K562 (cell line): ENCODE data around the gene IL1RL2. TPM values are rescaled to one million over a fixed set of nuclear protein-coding genes. Genes with fewer than 3 reads are reported as not detected.
A peak's percentile ranks its signal among the peaks of the same experiment; 100 is the strongest.

Experiments used
- ATAC-seq: fragments of 200-7000 bp; cut with Tn5 transposase; 3 replicates; pipeline ENCODE4 v1.9.1; 2020; ENCODE audit warnings: moderate library complexity
- BruUV-seq: library from RNA; stranded (reverse); fragments of 400-500 nt; replicated peaks from 2 replicates; lab custom pipeline; 2021; lab: Mats Ljungman, UMichigan
- CTCF ChIA-PET: fragments of 300-600 bp; formaldehyde crosslinking; extraction: SDS; loops from one replicate; lab custom pipeline; 2021; ENCODE audit warnings: low intra/inter-chr PET ratio; lab: Yijun Ruan, JAX
- POLR2A ChIA-PET: fragments of 300-600, 350-650 bp; sonication (Branson Sonifier 250); formaldehyde crosslinking; extraction: SDS; loops from one replicate; lab custom pipeline; 2021; ENCODE audit warnings: antibody characterized with exemption, inconsistent platforms; lab: Yijun Ruan, JAX
- DNase-seq, 4 experiments: peaks; one replicate each; pipeline versions ENCODE4 v3.0.0 to v3.0.0-alpha.2; 2011 to 2018; ENCODE audit warnings: low spot score in 3 of 4, mixed read lengths in 3 of 4; ENCODE audit errors: extremely low read depth in 1 of 4
- FAIRE-seq: peaks from 2 replicates; lab custom pipeline; 2011; peaks lifted over from hg19 to GRCh38; lab: Jason Lieb, UNC
- H2AFZ ChIP-seq: 2 replicates; pipeline ENCODE4 v1.6.0; 2011; ENCODE audit warnings: low read depth, low read length, control low read depth, inconsistent platforms
- H3K27ac ChIP-seq: fragments of 200-600 bp; 3 replicates; pipeline ENCODE4 v1.8.0; 2011; ENCODE audit warnings: low read depth, mild to moderate bottlenecking, control low read depth, inconsistent platforms, low read length, moderate library complexity, mixed read lengths; ENCODE audit errors: extremely low read depth
- H3K27me3 ChIP-seq, 2 experiments: fragments of 300-600 bp in 1 of 2; 2 replicates in 1 of 2; 3 replicates in 1 of 2; pipeline versions ENCODE4 v1.6.0 to v1.8.0; 2011; ENCODE audit warnings: inconsistent platforms in 2 of 2, low read length in 2 of 2, mild to moderate bottlenecking in 1 of 2, mixed read lengths in 1 of 2, moderate library complexity in 1 of 2; ENCODE audit not compliant: control insufficient read depth in 2 of 2, insufficient read depth in 2 of 2
- H3K36me3 ChIP-seq: fragments of 300-600 bp; 3 replicates; pipeline ENCODE4 v1.8.0; 2011; ENCODE audit warnings: mild to moderate bottlenecking, low read length, inconsistent platforms; ENCODE audit not compliant: control insufficient read depth, insufficient read depth
- H3K4me1 ChIP-seq, 2 experiments: fragments of 200-600 bp in 1 of 2; replicated peaks in 1 of 2; 2 replicates in 1 of 2; 3 replicates in 1 of 2; pipeline versions ENCODE4 v1.5.1 to v1.8.0; 2011; ENCODE audit warnings: inconsistent platforms in 2 of 2, low read length in 2 of 2, mild to moderate bottlenecking in 1 of 2, mixed read lengths in 1 of 2, moderate library complexity in 1 of 2; ENCODE audit not compliant: control insufficient read depth in 2 of 2, insufficient read depth in 2 of 2
- H3K4me2 ChIP-seq: 2 replicates; pipeline ENCODE4 v1.6.1; 2011; ENCODE audit warnings: low read length, control low read depth, inconsistent platforms, mixed read lengths; ENCODE audit not compliant: insufficient read depth
- H3K4me3 ChIP-seq: fragments of 200-600 bp; sonication (generic), shearing (Covaris generic); 2 replicates; pipeline ENCODE4 v1.5.1; 2016; ENCODE audit warnings: control low read depth, inconsistent platforms
- H3K79me2 ChIP-seq: fragments of 200-600 bp; 3 replicates; pipeline ENCODE4 v1.8.0; 2011; ENCODE audit warnings: low read length, inconsistent platforms; ENCODE audit not compliant: control insufficient read depth, insufficient read depth
- H3K9ac ChIP-seq, 2 experiments: 2 replicates each; pipeline versions ENCODE4 v1.6.0 to v1.6.1; 2011; ENCODE audit warnings: low read depth in 2 of 2, low read length in 2 of 2, control low read depth in 1 of 2, inconsistent platforms in 1 of 2, mild to moderate bottlenecking in 1 of 2, mixed read lengths in 1 of 2; ENCODE audit not compliant: insufficient read depth in 1 of 2
- H3K9me1 ChIP-seq: one replicate; pipeline ENCODE4 v1.6.0; 2011; ENCODE audit warnings: inconsistent platforms, mild to moderate bottlenecking, low read length, moderate library complexity; ENCODE audit not compliant: control insufficient read depth, insufficient read depth
- H3K9me3 ChIP-seq: replicated peaks from 2 replicates; pipeline ENCODE4 v1.5.1; 2011; ENCODE audit warnings: low read depth, low read length, inconsistent platforms; ENCODE audit not compliant: control insufficient read depth, insufficient read depth
- H4K20me1 ChIP-seq: replicated peaks from 2 replicates; pipeline ENCODE4 v1.6.1; 2011; ENCODE audit warnings: low read length, inconsistent platforms, mixed read lengths; ENCODE audit not compliant: control insufficient read depth, insufficient read depth
- E2F5 ChIP-seq: sonication (generic); formaldehyde crosslinking; IDR thresholded peaks from 2 replicates; pipeline ENCODE4 v1.8.0; 2022; ENCODE audit warnings: mild to moderate bottlenecking, missing genetic modification reagents
- NFIC ChIP-seq: fragments of 450-650 bp; IDR thresholded peaks from 2 replicates; pipeline ENCODE4 v1.6.1; 2017; ENCODE audit warnings: mild to moderate bottlenecking, inconsistent platforms
- NONO ChIP-seq, 2 experiments: fragments of 200-400 bp in 1 of 2; fragments of 450-650 bp in 1 of 2; formaldehyde crosslinking in 1 of 2; IDR thresholded peaks; 2 replicates each; pipeline ENCODE4 v1.6.1; 2017; ENCODE audit warnings: low read depth in 2 of 2, mild to moderate bottlenecking in 2 of 2, moderate library complexity in 2 of 2, low read length in 1 of 2
- NR4A1 ChIP-seq, 2 experiments: fragments of 250-450 bp in 1 of 2; fragments of 450-650 bp in 1 of 2; sonication (Bioruptor Pico) in 1 of 2; IDR thresholded peaks; 2 replicates each; pipeline versions ENCODE4 v1.4.0 to v1.6.1; 2016 to 2020; ENCODE audit warnings: mild to moderate bottlenecking in 2 of 2, missing compliant biosample characterization in 1 of 2, missing genetic modification characterization in 1 of 2, moderate library complexity in 1 of 2
- TAF9B ChIP-seq: fragments of 450-650 bp; IDR thresholded peaks from 2 replicates; pipeline ENCODE4 v1.6.1; 2018; ENCODE audit warnings: mild to moderate bottlenecking; ENCODE audit not compliant: partially characterized antibody
- ZBTB33 ChIP-seq: sonication (generic); formaldehyde crosslinking; IDR thresholded peaks from 2 replicates; pipeline ENCODE4 v1.8.1; 2023; ENCODE audit warnings: mild to moderate bottlenecking, missing genetic modification reagents
- ZKSCAN8 ChIP-seq: fragments of 200-800 bp; sonication (Bioruptor generic); IDR thresholded peaks from 2 replicates; pipeline ENCODE4 v1.6.1; 2016; ENCODE audit warnings: missing genetic modification characterization, missing compliant biosample characterization
- WGBS: fragments of 100-300 bp; shearing (Covaris generic); methylation state at CpG from one replicate; pipeline ENCODE4 v1.1.6; 2016; ENCODE audit warnings: low coverage, mixed read lengths; ENCODE audit not compliant: insufficient coverage; ENCODE audit errors: missing lambda C conversion rate; 5-methylcytosine and 5-hydroxymethylcytosine counted together
- in situ Hi-C: fragments of 300-500 bp; cut with MboI; formaldehyde crosslinking; loops from 4 replicates; pipeline ENCODE4 v1.15.0; 2018; ENCODE audit warnings: inconsistent platforms, mixed read lengths
- intact Hi-C: fragments of 100-400 bp; cut with micrococcal nuclease; formaldehyde crosslinking; loops from 2 replicates; pipeline ENCODE4 v1.14.2; 2022
- polyA plus RNA-seq, 8 experiments: library from polyadenylated mRNA; depleted of rRNA in 4 of 8; stranded (reverse) in 5 of 8; unstranded in 3 of 8; fragments of >200 nt; fragmentation: Nextera tagmentation in 2 of 8; fragmentation: Illumina TruSeq in 1 of 8; extraction: Ambion mirVana in 2 of 8; extraction: Trizol in 1 of 8; gene quantifications; 2 replicates each; pipeline versions ENCODE4 v1.2.1 to v1.2.3, GENCODE V29; 2011 to 2014; ENCODE audit warnings: inconsistent platforms in 1 of 8, missing spikeins in 1 of 8
- total RNA-seq, 7 experiments: library from RNA; depleted of rRNA in 6 of 7; stranded (reverse); fragments of >200 nt in 6 of 7; fragmentation: Illumina TruSeq in 2 of 7; extraction: Trizol in 2 of 7; gene quantifications; 2 replicates each; pipeline versions ENCODE4 v1.2.1 to v1.2.3, GENCODE V29; 2011 to 2021; ENCODE audit warnings: low replicate concordance in 1 of 7

IL1RL2 gene
- total and polyA plus RNA-seq, 9 of the 15 experiments (the other 6 are each of a cell fraction or from before 2014, with no cell fraction given), result not detected

GRCh38 chr2:102144128-102144527, 42.7 kb upstream of the IL1RL2 start:
- no peak for FAIRE-seq
- H4K20me1 ChIP-seq, result no peaks in the 10 kb centered on the region
- peaks cover 9 to 16% of the 10 kb centered on the region in 2 experiments; a peak in 3 of 5 replicates for H3K4me1 ChIP-seq
- H3K36me3 ChIP-seq, result no peaks in the 10 kb centered on the region; the same call in 2 of the 3 replicates
- peak overlapping the region; percentile 82; the same call in 1 of the 2 replicates for H3K4me2 ChIP-seq
- H3K27ac ChIP-seq, result no peak overlapping the region
- H3K9me3 ChIP-seq, result peaks cover 7% of the 10 kb centered on the region
- in situ Hi-C loops, result no loop called here
- H3K27me3 ChIP-seq, result no peaks in the 10 kb centered on the region
- intact Hi-C loops, result no loop called here
- no peak for DNase-seq
- no peak for TF ChIP-seq TAF9B
- no peak for TF ChIP-seq NONO (IDR thresholded peaks at IDR 0.05; ENCODE audit: low read depth in 2 of 2, low read length in 1 of 2)
- no peak for TF ChIP-seq ZBTB33 (CRISPR knock-in tag)
- TF ChIP-seq NFIC, result peak; percentile 83
- TF ChIP-seq ZKSCAN8 (CRISPR knock-in tag), result no peak
- no peak for TF ChIP-seq NR4A1 (CRISPR knock-in tag; IDR thresholded peaks at IDR 0.05)
- no peak for TF ChIP-seq NR4A1 (tag; IDR thresholded peaks at IDR 0.05)
- no peak for TF ChIP-seq E2F5 (CRISPR knock-in tag)
- no peak overlapping the region for H3K4me3 ChIP-seq
- 42% methylated on average over 4 of the region's 4 CpGs for WGBS
- ATAC-seq, result no peak
- ChIA-PET POLR2A (interaction anchor here (1.2 kb wide), 1 partner anchor 89 kb away, joined by 3 read pairs; no protein-coding TSS in a partner anchor), CTCF (no interaction called here)
- H2AFZ ChIP-seq, result no peak overlapping the region
- H3K9me1 ChIP-seq, result no peaks in the 10 kb centered on the region
- no peak overlapping the region for H3K9ac ChIP-seq
- H3K79me2 ChIP-seq, result no peaks in the 10 kb centered on the region
- no TSS peak for BruUV-seq
